PFSK-1 (cell line): ENCODE measurements around the gene LGI1.

Experiments used
- FOXP2 ChIP-seq: optimal IDR thresholded peaks from 2 replicates; pipeline ENCODE3; 2011; ENCODE audit warnings: borderline replicate concordance, control low read depth, inconsistent platforms; ENCODE audit not compliant: insufficient read depth; ENCODE audit errors: extremely low read length, extremely low read depth
- POLR2AphosphoS5 ChIP-seq: IDR thresholded peaks from 2 replicates; pipeline ENCODE4 v1.6.1; 2012; ENCODE audit warnings: low read depth, mild to moderate bottlenecking, control low read depth, low read length, moderate library complexity
- REST ChIP-seq, 2 experiments: IDR thresholded peaks; 2 replicates each; pipeline versions ENCODE4 v1.6.1 to v1.8.0; 2011 to 2012; ENCODE audit warnings: low read depth in 2 of 2, low read length in 2 of 2, control low read depth in 1 of 2, inconsistent platforms in 1 of 2, mild to moderate bottlenecking in 1 of 2, moderate library complexity in 1 of 2; ENCODE audit not compliant: insufficient read depth in 1 of 2
- SIN3A ChIP-seq: IDR thresholded peaks from 2 replicates; pipeline ENCODE4 v1.6.1; 2012; ENCODE audit warnings: mild to moderate bottlenecking, low read length, moderate library complexity, borderline replicate concordance; ENCODE audit not compliant: insufficient read depth
- TAF1 ChIP-seq: IDR thresholded peaks from 2 replicates; pipeline ENCODE4 v1.6.1; 2012; ENCODE audit warnings: low read length, control low read depth, borderline replicate concordance; ENCODE audit not compliant: insufficient read depth

LGI1 gene

GRCh38 chr10:93796167-93796566 lies 38.4 kb downstream of the LGI1 start:
- no peak for TF ChIP-seq FOXP2
- TF ChIP-seq POLR2AphosphoS5 = no peak
- no peak for TF ChIP-seq TAF1
- no peak for TF ChIP-seq REST (IDR thresholded peaks at IDR 0.05; ENCODE audit: insufficient read depth in 1 of 2, low read depth in 2 of 2, low read length in 2 of 2)

DNA sequence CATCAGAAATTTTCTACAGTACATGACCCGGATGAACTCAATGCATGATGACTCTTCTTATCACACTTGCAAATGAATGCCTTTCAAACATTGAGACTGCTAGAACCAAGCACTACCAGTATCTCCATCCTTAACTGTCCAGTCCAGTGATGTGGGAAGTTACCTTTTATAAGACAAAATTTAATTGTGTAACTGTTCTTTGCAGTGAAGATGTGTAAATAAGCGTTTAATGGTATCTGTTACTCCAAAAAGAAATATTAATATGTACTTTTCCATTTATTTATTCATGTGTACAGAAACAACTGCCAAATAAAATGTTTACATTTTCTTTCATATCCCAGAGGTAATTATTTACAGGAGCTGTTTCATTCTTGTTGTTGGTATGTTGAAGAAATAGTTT lies 40.1 kb downstream of the LGI1 start:
- TF ChIP-seq TAF1 (no peak), SIN3A (no peak), FOXP2 (no peak), POLR2AphosphoS5 (no peak), REST (IDR thresholded peaks at IDR 0.05; ENCODE audit: insufficient read depth in 1 of 2, low read depth in 2 of 2, low read length in 2 of 2) (no peak)

DNA sequence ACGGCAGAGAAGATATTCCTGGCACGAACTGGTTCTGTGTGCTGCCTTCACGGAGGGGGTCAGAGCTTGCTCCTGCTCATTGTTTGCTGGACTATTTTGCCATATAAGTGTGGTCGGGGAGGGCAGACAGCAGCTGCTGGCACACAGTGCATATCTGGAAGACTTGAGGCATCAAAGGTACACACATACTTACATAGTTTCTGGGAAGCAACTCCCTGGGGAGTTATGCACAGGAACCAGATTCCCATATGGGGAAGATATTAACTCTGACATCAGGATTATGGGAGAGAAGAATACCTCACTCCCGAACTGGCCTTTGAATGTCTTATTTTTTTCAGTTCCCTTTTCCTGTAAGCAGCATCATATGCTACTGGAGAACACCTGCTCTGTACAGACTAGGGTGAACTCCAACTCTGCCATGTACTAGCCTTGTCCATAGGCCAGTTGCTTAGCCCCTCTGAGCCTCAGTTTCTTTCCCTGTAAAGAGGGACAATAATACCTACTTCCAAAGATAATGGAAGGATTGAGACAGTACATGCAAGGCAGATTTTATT lies 41.5 kb downstream of the LGI1 start:
- TF ChIP-seq SIN3A (no peak), POLR2AphosphoS5 (no peak)

DNA sequence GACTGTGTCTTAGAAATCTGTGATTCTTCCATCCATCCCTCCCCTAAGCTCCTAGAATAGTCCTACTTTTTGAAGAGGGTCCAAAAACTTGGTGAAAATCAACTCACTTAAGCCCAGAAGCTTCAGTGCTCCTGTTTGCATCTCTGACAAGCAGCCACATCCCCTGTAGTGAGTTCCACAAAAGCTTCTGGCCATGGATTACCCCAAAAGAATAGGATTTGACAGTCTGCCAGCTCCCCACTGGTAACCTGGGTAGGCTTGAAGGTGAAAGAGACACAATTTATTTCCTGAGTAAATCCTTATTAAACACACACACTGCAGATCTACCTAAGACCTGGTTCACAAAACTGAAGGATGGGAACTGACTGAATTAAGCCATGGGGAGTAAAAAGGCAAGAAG lies 46.5 kb downstream of the LGI1 start:
- TF ChIP-seq SIN3A (no peak), FOXP2 (no peak), REST (IDR thresholded peaks at IDR 0.05; ENCODE audit: insufficient read depth in 1 of 2, low read depth in 2 of 2, low read length in 2 of 2) (no peak), POLR2AphosphoS5 (no peak), TAF1 (no peak)

GRCh38 chr10:93806903-93807302 lies 49.2 kb downstream of the LGI1 start:
- TF ChIP-seq REST (IDR thresholded peaks at IDR 0.05; ENCODE audit: insufficient read depth in 1 of 2, low read depth in 2 of 2, low read length in 2 of 2) (no peak), FOXP2 (no peak), TAF1 (no peak), POLR2AphosphoS5 (no peak), SIN3A (no peak)

DNA sequence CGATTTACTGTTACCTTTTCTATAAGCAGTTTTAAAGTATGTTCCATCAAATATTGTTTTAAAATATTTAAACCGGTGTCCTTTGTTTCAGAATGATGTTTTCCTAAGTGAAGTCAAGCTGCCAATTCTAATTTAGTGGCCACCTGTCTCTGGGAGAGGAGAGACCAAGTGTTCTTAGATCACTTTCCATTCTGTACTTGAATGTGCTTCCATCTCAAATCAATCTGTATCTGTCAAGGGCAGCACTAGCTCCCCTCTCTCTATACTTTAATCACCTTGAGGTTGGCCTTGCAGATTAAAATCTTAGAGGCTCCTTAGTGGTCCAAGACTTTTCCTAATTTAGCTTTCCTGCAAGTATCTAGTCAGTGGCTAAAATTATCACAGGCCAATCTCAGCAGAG lies 49.6 kb downstream of the LGI1 start:
- no peak for TF ChIP-seq POLR2AphosphoS5
- TF ChIP-seq FOXP2 = no peak
- no peak for TF ChIP-seq TAF1
- TF ChIP-seq REST (IDR thresholded peaks at IDR 0.05; ENCODE audit: insufficient read depth in 1 of 2, low read depth in 2 of 2, low read length in 2 of 2) = no peak
- no peak for TF ChIP-seq SIN3A
